ENCODE data around the gene CAV3.
A peak's percentile ranks its signal among the peaks of the same experiment; 100 is the strongest.

CAV3 gene

DNA sequence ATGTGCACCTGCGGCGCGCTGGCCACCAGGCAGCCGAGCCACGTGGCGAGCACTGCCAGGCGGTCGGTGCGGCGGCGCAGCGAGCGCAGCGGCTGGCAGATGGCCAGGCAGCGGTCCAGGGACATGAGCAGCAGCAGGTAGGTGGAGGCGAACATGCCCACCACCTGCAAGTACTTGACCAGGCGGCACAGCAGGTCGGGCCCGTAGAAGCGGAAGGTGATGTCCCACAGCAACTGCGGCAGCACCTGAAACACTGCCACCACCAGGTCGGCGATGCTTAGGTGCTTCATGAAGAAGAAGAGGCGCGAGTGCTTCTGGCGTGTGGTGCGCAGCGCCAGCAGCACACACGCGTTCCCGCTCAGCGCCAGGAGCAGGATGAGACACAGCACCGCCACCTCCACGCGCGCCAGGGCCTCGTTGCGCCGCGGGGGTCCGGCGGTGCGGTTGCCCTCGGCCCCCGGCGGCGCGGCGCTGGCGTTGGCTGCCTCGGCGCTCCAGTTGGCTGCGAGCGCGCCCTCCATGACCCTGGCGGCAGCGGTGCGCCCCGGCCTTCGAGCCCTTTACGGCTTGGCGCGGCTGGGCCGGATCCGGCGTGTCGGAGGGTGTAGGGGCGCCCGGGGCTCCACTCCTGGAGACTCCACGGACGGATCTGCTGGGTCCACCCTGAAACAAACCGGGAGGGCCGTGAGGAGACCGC, 34.2 kb downstream of the CAV3 start:
- FAIRE-seq (peak; percentile 95), DNase-seq (ENCODE audit: insufficient read length, low spot score) (peak; percentile 62)
- no peak for TF ChIP-seq POLR2AphosphoS5 (IDR thresholded peaks at IDR 0.05; ENCODE audit: low read depth, low read length)
- TF ChIP-seq POLR2A (IDR thresholded peaks at IDR 0.05; ENCODE audit: low read depth, low read length): no peak
- TF ChIP-seq SPI1 (IDR thresholded peaks at IDR 0.05; ENCODE audit: low read depth, low read length): no peak
- TF ChIP-seq TAF1 (IDR thresholded peaks at IDR 0.05; ENCODE audit: low read depth, low read length): no peak
- no peak for TF ChIP-seq PAX5 (IDR thresholded peaks at IDR 0.05; ENCODE audit: insufficient read depth, low read length, severe bottlenecking)
- TF ChIP-seq POU2F2 (IDR thresholded peaks at IDR 0.05; ENCODE audit: low read depth, low read length): no peak

DNA sequence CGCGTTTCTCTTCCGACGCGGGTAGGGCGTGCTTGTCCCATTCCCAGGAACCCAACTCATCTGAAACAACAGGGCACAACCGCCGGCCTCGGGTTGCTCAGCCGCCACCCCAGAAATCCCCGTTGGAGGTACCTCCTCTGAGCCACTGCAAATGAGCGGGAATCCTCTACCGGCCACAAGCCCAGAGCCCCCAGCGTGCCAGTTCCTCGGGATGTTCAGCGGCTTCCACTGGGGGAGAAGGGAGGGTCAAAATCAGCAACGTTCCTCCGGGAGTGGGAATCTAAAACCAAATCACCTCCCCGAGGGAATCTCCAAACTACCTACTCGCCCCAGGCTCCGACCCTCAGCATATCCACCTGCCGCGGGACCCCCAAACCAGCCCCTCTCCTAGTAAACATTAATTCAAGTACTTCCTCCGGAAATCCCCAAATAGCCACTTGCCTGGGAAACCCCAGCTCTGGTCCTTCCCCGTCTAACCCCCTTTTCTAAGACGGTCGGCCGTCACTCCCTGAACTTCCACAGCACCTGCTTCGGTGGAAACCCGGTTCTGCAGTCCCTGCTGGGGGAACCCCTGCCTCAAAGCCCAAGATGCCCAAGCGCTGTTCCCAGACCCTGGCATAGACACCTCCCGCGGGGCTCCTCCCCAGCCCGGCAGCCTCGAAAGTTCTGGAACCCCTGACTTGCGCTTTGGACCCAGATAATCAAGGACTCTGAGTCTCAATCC, 34.9 kb downstream of the CAV3 start:
- FAIRE-seq: peak; percentile 26
- peak; percentile 41 for DNase-seq (ENCODE audit: insufficient read length, low spot score)
- TF ChIP-seq TAF1 (IDR thresholded peaks at IDR 0.05; ENCODE audit: low read depth, low read length): no peak
- no peak for TF ChIP-seq POU2F2 (IDR thresholded peaks at IDR 0.05; ENCODE audit: low read depth, low read length)
- TF ChIP-seq POLR2AphosphoS5 (IDR thresholded peaks at IDR 0.05; ENCODE audit: low read depth, low read length): no peak
- no peak for TF ChIP-seq POLR2A (IDR thresholded peaks at IDR 0.05; ENCODE audit: low read depth, low read length)
- no peak for TF ChIP-seq PAX5 (IDR thresholded peaks at IDR 0.05; ENCODE audit: insufficient read depth, low read length, severe bottlenecking)
- no peak for TF ChIP-seq SPI1 (IDR thresholded peaks at IDR 0.05; ENCODE audit: low read depth, low read length)

DNA sequence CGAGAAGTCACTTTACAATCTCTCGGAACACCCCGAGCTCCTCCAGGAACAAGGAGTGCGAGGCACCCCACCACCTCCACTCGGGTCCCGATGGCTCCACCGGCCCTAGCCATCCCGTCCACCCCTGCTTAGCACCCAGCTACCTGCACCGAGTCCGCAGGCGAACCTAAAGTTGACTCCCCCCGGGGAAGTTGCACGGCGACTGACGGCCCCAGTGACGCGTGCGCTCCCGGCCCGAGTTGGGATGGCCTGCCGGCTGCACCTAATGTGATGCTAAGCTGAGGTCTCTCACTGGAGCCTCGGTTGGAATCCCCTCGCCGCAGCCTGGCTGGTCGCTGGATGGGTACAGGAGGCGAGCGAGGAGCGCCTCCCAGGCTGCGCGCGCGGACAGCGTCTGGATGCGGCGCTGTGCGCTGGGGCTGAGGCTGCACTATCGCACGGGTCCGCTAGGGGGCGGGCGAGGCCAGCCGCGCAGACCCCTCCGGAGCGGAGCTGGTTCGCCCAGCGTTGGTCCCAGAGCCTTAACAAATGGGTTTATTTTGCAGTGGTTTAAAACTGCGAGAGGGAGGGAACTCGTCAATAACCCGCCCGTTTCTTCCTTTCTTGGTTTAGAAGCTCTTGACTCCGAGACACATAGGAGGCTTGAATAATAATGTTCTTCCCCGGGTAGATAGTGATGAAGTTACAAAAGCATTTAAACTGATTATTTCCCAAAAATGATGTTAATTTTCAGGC, 35.7 kb downstream of the CAV3 start, which contains the start of gene OXTR:
Gene OXTR, minus strand, starts transcription at position 526 of the 735 bp plus-strand sequence. CDS start 1,426 bp downstream, outside the sequence.
- DNase-seq (ENCODE audit: insufficient read length, low spot score) (peak; percentile 81), FAIRE-seq (peak; percentile 94)
- TF ChIP-seq PAX5 (IDR thresholded peaks at IDR 0.05; ENCODE audit: insufficient read depth, low read length, severe bottlenecking) (no peak), SPI1 (IDR thresholded peaks at IDR 0.05; ENCODE audit: low read depth, low read length) (no peak), POLR2A (IDR thresholded peaks at IDR 0.05; ENCODE audit: low read depth, low read length) (no peak), POLR2AphosphoS5 (IDR thresholded peaks at IDR 0.05; ENCODE audit: low read depth, low read length) (no peak), TAF1 (IDR thresholded peaks at IDR 0.05; ENCODE audit: low read depth, low read length) (no peak), POU2F2 (IDR thresholded peaks at IDR 0.05; ENCODE audit: low read depth, low read length) (no peak)

DNA sequence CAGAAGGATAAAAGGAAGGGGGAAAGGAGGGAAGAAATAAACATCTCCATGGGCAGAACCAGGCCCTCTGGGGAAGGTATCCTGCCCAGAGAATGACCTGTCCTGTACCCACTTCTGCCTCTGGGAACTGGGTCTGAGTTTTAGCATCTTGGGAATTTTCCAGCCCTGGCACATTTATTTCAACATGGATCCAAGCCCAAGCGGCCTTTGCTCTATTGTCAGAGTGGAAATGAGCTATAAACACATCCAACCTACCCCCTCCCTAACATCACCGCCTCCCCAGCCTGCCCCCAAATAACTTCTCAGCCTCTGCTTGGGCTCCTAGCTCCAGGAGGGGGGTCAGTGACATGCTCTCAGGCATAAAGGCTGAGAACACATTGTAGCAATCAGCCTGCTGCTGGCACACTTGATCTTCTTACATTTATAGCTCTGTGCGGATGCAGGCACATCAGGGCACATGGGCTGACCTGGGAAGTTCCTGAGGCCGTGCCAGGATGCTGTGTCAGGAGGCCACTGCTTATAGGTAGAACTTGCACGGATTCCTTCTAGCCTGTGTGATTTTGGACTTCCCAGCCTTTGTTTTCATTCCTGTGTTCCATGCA, 40.4 kb downstream of the CAV3 start:
- TF ChIP-seq POLR2A (IDR thresholded peaks at IDR 0.05; ENCODE audit: low read depth, low read length) (no peak), POU2F2 (IDR thresholded peaks at IDR 0.05; ENCODE audit: low read depth, low read length) (no peak), SPI1 (IDR thresholded peaks at IDR 0.05; ENCODE audit: low read depth, low read length) (no peak), PAX5 (IDR thresholded peaks at IDR 0.05; ENCODE audit: insufficient read depth, low read length, severe bottlenecking) (no peak), POLR2AphosphoS5 (IDR thresholded peaks at IDR 0.05; ENCODE audit: low read depth, low read length) (no peak), TAF1 (IDR thresholded peaks at IDR 0.05; ENCODE audit: low read depth, low read length) (no peak)
- FAIRE-seq: no peak
- no peak for DNase-seq (ENCODE audit: insufficient read length, low spot score)

DNA sequence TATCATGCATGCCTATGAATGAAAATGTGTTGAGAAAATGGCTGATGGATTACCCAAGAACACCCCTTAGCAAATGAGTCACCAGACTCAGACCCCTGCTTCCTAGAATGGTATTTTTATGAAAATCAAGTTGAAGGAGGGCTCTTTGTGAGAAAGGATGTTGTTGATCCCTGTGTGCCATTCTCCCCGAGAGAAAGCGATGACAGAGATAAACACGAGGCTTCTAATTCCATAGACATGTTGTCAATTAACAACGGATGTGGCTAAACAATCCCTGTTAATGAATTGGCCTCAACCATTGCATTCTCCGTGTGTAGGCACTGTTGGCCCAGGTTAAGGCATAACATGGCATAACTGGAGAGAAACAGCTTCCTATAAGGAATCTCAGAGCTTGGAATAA, 41.6 kb downstream of the CAV3 start:
- no peak for TF ChIP-seq PAX5 (IDR thresholded peaks at IDR 0.05; ENCODE audit: insufficient read depth, low read length, severe bottlenecking)
- no peak for TF ChIP-seq POU2F2 (IDR thresholded peaks at IDR 0.05; ENCODE audit: low read depth, low read length)
- TF ChIP-seq POLR2AphosphoS5 (IDR thresholded peaks at IDR 0.05; ENCODE audit: low read depth, low read length): no peak
- no peak for TF ChIP-seq TAF1 (IDR thresholded peaks at IDR 0.05; ENCODE audit: low read depth, low read length)
- no peak for TF ChIP-seq SPI1 (IDR thresholded peaks at IDR 0.05; ENCODE audit: low read depth, low read length)
- TF ChIP-seq POLR2A (IDR thresholded peaks at IDR 0.05; ENCODE audit: low read depth, low read length): no peak
- DNase-seq (ENCODE audit: insufficient read length, low spot score): no peak
- no peak for FAIRE-seq

DNA sequence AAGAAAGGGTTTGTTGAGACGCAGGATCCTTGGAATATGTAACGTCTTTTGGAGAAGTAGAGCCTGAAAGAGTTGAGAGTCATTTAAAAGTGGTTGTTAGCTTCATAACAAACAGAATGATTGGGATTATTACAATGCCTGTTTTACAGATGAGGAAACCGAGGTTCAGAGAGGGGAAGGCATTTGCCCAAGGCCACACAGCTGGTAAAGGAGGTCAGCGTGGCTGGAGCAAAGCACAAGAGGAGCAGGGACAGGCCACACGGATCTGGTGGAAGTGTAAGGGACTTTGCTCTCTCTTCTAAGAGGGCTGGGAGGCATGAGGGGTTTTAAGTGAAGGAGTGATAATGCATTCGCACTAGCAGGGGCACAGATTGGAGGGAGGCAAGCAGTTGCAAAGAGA, 42.0 kb downstream of the CAV3 start:
- no peak for TF ChIP-seq SPI1 (IDR thresholded peaks at IDR 0.05; ENCODE audit: low read depth, low read length)
- TF ChIP-seq PAX5 (IDR thresholded peaks at IDR 0.05; ENCODE audit: insufficient read depth, low read length, severe bottlenecking): no peak
- TF ChIP-seq TAF1 (IDR thresholded peaks at IDR 0.05; ENCODE audit: low read depth, low read length): no peak
- TF ChIP-seq POLR2AphosphoS5 (IDR thresholded peaks at IDR 0.05; ENCODE audit: low read depth, low read length): no peak
- DNase-seq (ENCODE audit: insufficient read length, low spot score) (no peak), FAIRE-seq (no peak)

DNA sequence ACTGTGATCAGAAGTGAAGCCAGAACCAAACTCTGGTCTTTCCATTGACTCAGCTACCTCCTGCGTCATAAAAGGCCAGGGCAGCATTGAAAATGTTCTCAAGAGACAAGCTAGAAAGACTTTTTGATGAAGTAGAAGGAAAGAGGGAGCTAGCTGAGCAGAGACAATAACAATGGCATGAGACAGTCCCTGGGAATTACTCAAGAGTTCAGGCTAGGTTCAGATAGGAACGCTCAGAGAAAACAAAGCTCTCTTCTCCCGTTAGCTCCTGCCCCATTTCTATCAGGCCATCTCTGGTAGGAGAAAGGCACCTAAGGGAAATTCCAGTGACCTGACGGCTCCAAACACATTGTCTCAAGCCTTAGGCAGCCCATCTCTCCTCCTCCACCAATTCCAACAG, 42.8 kb downstream of the CAV3 start:
- FAIRE-seq (no peak), DNase-seq (ENCODE audit: insufficient read length, low spot score) (no peak)
- TF ChIP-seq PAX5 (IDR thresholded peaks at IDR 0.05; ENCODE audit: insufficient read depth, low read length, severe bottlenecking) (no peak), SPI1 (IDR thresholded peaks at IDR 0.05; ENCODE audit: low read depth, low read length) (no peak), POLR2AphosphoS5 (IDR thresholded peaks at IDR 0.05; ENCODE audit: low read depth, low read length) (no peak), POLR2A (IDR thresholded peaks at IDR 0.05; ENCODE audit: low read depth, low read length) (no peak), POU2F2 (IDR thresholded peaks at IDR 0.05; ENCODE audit: low read depth, low read length) (no peak), TAF1 (IDR thresholded peaks at IDR 0.05; ENCODE audit: low read depth, low read length) (no peak)

DNA sequence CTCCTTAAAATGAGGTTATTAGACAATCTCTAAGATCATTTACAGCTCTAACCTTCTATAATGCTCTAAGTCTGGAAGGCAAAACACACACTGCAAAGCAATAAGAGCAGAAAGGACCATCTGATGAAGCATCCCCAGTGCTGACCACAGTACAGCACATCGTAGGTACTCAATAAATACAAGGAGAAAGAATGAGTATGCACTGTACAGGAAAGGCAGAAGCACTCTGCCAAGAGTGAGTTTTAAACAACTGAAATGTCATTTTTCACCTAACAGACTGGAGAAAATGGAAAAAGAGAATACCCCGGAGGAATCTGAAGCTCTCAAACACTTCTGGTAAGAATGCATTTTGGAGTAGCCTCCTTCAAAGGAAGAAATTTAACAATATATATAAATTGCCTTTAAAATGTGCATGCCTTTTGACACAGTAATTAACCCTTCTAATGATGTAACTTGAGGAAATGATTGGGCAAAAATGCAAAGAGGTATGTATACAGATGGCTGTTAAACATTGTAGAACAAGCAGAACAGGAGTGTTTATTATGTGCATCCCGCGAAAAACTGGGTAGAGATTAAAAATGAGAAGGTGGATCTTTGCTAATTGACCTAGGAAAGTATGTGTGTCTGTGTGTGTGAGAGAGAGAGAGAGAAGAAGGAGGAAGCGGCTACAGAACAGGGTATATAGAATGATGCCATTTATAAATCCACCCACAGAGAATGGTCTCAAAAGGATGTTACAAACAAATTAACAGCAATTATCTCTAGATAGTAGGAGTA, 43.8 kb downstream of the CAV3 start:
- peak; percentile 20 for FAIRE-seq
- no peak for TF ChIP-seq POLR2AphosphoS5 (IDR thresholded peaks at IDR 0.05; ENCODE audit: low read depth, low read length)
- peak; percentile 64 for TF ChIP-seq SPI1 (IDR thresholded peaks at IDR 0.05; ENCODE audit: low read depth, low read length)
- TF ChIP-seq POU2F2 (IDR thresholded peaks at IDR 0.05; ENCODE audit: low read depth, low read length): no peak

More for the DNA sequence above, 43.8 kb downstream of the CAV3 start:
- DNase-seq (ENCODE audit: insufficient read length, low spot score): no peak
